ENCODE results near the gene PFKFB4. TPM values are rescaled to one million over a fixed set of nuclear protein-coding genes. Genes with fewer than 3 reads are reported as not detected.
"Not testable (repeated sequence)": the region's sequence is repeated elsewhere in the genome, so short reads cannot be mapped to it uniquely, and the experiment has no call there.

The PFKFB4 gene
- polyA plus RNA-seq, 1 donor: 5.1 TPM

DNA sequence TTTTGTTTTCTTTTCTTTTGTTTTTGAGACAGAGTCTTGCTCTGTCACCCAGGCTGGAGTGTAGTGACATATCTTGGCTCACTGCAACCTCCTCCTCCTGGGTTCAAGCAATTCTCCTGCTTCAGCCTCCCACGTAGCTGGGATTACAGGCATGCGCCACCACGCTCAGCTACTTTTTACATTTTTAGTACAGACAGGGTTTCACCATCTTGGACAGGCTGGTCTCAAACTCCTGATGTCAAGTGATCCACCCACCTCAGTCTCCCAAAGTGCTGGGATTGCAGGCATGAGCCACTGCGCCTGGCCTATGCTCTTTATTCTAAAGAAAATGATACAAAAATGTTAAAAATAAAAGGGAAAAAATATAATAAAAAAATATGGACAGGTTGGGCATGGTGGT lies 25.9 kb downstream of the PFKFB4 start:
- not testable (repeated sequence) for DNase-seq (ENCODE audit: low read depth)

- no peak for DNase-seq (ENCODE audit: low read depth)
Measured at GRCh38 chr3:48528754-48529153, 27.8 kb downstream of the PFKFB4 start.

DNA sequence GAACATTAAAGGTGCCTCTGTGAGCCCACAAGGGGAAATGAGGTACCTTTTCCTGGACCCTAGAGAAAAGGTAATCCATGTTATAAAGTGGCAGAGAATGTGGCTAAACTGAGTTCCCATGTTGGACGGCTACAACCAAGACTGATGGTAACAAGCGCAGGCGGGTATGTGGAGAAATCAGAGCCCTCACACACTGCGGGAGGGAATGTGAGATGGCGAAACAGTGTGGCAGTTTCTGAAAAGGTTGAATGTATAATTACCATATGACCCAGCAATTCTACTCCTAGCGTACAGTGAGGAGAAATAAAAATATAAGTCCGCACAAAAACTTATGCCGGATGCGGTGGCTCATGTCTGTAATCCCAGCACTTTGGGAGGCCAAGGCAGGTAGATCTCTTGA lies 28.6 kb downstream of the PFKFB4 start:
- DNase-seq (ENCODE audit: low read depth): no peak

DNA sequence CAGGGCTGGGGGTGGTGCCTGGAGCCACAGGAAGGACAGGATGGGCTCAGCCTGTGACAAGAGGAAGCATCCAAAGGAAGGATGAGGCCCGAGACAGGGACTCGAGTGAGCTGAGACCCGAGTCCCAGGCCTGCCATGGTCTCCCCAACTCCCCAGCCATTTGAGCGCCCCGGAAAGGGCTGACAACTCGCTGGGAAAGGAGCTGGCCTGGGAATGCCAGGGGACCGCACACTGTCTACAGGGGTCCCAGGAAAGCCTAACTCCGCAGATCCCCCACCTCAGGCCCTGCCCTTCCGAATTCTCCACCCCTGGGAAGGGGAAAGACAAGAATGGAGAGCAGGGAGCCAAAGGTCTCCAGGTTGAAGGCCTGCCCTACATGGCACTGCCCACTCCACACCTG lies 31.6 kb downstream of the PFKFB4 start:
- DNase-seq (ENCODE audit: low read depth): no peak

GRCh38 chr3:48521635-48522034 lies 35.0 kb downstream of the PFKFB4 start:
- DNase-seq (ENCODE audit: low read depth): no peak

- DNase-seq (ENCODE audit: low read depth): no peak
Measured at GRCh38 chr3:48519277-48519643, 37.3 kb downstream of the PFKFB4 start.

DNA sequence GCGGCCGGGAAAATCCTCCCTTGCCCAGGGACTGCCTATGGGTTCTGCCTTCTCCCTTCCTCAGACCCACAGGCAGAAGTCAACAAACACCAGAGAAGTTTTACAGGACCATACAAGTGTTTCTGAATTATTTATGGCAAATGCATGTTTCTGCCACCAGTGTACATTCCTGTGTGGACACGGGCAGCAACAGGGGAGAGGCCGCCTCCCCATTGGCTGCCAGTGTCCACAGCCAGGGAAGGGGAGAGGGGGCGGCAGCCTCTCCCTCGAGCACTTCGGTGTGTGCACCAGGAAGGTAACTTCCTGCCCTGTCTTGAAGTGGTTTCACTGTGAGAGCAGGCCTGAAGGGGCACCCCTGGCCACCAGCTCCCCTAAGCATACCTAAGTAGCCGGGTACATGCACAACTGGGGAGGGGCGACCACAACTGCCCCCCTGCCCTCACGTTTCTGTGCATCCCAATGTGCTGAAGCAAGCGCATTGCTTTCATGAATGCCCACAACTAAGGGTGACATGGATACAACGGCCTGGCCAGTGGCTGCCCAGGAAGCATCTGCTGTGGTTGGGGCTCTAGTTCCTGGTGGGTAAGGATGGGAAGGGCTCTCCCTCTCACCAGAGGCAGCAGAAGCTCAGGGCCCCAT lies 37.8 kb downstream of the PFKFB4 start:
- DNase-seq (ENCODE audit: low read depth): no peak

- DNase-seq (ENCODE audit: low read depth): no peak
Measured at GRCh38 chr3:48518069-48518468, 38.5 kb downstream of the PFKFB4 start.

- DNase-seq (ENCODE audit: low read depth): no peak
Measured at GRCh38 chr3:48516571-48516970, 40.0 kb downstream of the PFKFB4 start.

GRCh38 chr3:48514431-48515227 lies 42.0 kb downstream of the PFKFB4 start:
- no peak for DNase-seq (ENCODE audit: low read depth)

DNA sequence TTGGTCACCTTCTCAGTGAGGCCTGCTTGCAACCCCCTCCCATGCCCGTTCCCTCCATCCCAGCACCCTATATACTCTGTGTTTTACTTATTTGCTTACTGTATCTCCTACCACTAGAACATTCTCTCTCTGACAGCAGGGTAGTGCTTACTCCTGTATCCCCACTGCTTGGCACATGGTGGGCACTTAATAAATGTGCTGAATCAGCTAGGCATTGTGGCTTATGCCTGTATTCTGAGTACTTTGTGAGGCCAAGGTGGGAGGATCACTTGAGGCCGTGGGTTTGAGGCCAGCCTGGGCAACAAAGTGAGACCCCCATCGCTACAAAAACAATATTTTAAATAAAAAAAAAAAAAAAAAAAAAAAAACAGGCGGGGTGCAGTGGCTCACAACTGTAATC lies 45.1 kb downstream of the PFKFB4 start:
- DNase-seq (ENCODE audit: low read depth): no peak

DNA sequence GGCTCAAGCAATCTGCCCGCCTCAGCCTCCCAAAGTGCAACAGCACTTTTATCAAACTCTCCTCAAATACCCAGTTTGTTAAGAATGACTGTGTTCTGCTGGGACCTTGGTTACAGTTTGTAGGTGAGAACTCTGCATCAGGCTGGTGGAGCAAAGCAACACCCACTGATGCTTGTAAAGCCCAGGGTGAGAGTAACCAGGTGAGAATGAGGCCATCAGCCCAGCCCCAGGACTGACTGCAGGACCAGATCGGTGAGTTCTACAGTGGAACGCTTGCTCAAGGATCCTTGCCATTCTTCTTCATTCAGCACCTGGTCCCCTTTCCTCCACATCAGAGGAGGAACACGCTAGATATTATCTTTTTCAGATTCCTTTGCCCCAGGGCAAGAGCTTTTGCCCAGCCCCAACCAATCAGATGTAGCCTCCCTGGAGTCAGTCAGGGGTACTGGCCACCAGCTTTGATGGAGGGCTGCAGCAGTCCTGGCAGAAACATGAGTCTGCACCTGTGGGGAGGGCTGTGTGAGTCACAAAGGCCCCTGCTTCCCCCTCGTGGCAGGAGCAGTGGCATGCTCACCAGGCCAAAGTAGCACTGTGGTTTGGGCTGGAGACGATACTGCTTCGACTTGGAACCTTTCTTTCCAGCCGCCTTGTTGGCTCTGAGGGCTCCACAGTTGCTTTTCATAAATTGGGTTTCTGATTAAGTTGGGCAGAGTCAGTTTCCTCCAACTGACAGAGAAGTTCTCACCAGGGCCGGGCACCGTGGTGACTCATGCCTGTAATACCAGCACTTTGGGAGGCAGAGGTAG lies 49.1 kb downstream of the PFKFB4 start:
- no peak for DNase-seq (ENCODE audit: low read depth)

GRCh38 chr3:48505968-48506504 lies 50.6 kb downstream of the PFKFB4 start:
- DNase-seq (ENCODE audit: low read depth): no peak

DNA sequence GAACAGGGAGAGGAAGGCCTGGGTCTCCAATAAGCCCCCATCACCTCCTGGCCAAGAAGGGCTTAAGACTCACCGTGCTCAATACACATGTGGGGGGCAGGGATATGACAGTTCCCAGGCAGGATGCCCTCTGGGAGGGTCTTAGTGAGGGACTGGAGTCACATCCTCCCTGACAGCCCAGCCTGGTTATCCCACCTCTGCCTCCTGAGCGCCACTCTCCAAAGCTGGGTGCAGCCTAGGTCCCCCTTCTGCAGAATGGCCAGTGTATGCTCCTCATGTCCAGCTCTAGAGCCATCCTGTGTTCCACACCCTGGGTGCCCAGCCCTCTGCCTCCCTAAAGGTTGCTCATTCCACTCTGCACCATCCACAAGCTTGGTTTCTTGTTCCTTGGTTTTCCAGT lies 51.5 kb downstream of the PFKFB4 start:
- DNase-seq (ENCODE audit: low read depth): no peak

GRCh38 chr3:48504051-48504946 lies 52.3 kb downstream of the PFKFB4 start, which contains the start of gene SHISA5:
TSS of gene SHISA5 (minus strand) at chr3:48504174. CDS start at chr3:48504094, 80 bp downstream.
- DNase-seq (ENCODE audit: low read depth): no peak

GRCh38 chr3:48503401-48504050 lies 53.1 kb downstream of the PFKFB4 start:
- no peak for DNase-seq (ENCODE audit: low read depth)

GRCh38 chr3:48502728-48503168 lies 53.9 kb downstream of the PFKFB4 start:
- DNase-seq (ENCODE audit: low read depth): no peak

DNA sequence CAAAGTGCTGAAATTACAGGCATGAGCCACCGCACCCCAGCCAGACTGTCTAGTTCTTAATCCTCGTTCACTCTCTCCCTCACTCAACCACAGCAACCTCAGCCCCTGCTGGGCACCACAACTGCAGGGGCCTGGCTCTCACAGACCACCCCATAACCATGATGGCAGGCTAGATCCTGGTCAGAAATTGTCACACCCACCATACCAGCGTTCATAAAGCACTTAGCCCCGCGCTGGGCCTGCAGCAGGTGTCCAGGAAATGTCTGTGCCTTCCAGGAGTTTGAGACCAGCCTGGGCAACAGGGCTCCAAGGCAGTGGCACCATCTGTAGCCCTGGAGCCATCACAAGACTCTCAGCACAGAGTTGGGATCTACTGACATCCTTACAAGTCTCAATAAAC lies 54.5 kb downstream of the PFKFB4 start:
- no peak for DNase-seq (ENCODE audit: low read depth)

GRCh38 chr3:48501196-48501595 lies 55.4 kb downstream of the PFKFB4 start:
- no peak for DNase-seq (ENCODE audit: low read depth)

DNA sequence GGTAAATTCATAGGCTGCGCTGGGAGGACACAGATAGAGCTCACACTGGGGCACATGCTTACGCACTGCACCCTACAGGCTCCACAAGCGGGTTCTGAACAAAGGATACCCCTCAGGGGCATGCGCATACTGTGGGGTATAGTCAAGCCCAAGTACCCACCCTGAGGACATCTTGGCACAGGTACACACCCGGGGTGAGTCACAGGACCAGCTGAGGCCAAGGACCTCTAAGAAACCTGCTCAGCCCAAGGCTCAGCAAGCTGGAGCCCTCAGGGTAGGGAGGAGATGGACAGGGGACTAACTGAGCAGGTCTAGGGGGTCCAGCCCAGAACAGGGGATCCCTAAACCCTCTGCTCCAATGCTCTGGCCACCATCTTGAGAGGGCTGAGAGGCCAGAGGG lies 55.9 kb downstream of the PFKFB4 start:
- no peak for DNase-seq (ENCODE audit: low read depth)

- no peak for DNase-seq (ENCODE audit: low read depth)
Measured at GRCh38 chr3:48493203-48493501, 63.5 kb downstream of the PFKFB4 start.
